Measurements from ENCODE around the gene MB.

The MB gene

DNA sequence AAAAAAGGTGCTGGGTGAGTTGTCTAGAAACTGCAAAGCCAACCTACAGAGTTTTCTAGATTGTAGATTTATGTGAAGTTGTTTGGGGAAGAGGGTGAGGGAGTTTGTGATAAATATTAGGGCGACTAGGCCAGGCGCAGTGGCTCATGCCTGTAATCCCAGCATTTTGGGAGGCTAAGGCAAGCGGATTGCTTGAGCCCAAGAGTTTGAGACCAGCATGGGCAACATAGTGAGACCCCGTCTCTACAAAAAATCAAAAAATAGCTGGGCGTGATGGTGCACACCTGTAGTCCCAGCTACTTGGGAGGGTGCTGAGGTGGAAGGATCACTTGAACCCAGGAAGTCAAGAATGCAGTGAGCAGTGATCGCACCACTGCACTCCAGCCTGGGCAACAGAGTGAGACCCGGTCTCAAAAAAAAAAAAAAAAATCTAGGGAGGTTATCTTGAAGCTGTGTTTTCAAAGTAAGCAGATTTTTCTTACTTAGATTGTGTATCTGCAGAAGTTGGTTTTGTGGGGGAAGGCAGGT is 32.0 kb upstream of the MB start:
- no peaks in the 10 kb centered on the region for H3K27me3 Mint-ChIP-seq
- no peaks in the 10 kb centered on the region for H3K9me3 Mint-ChIP-seq
- H3K27ac Mint-ChIP-seq: peak overlapping the region; percentile 99
- H3K4me3 Mint-ChIP-seq: peak overlapping the region; percentile 95 to 98
- DNase-seq (no peak), ATAC-seq (replicated peaks) (no peak)
- H3K36me3 Mint-ChIP-seq (ENCODE audit: insufficient read depth): peaks cover 25% of the 10 kb centered on the region
- peaks cover 35 to 44% of the 10 kb centered on the region in 2 donors for H3K4me1 Mint-ChIP-seq (ENCODE audit: low read depth in 2 of 2)

- ATAC-seq (replicated peaks): peak; percentile 80
- H3K27me3 Mint-ChIP-seq: no peaks in the 10 kb centered on the region
- H3K27ac Mint-ChIP-seq: peak within 1 kb of the TSS; percentile 99
- peaks cover 27 to 37% of the 10 kb centered on the region in 2 donors for H3K4me1 Mint-ChIP-seq (ENCODE audit: low read depth in 2 of 2)
- DNase-seq: peak; percentile 44 to 71 (median 44)
- peaks cover 24% of the 10 kb centered on the region for H3K36me3 Mint-ChIP-seq (ENCODE audit: insufficient read depth)
- H3K9me3 Mint-ChIP-seq: no peaks in the 10 kb centered on the region
- H3K4me3 Mint-ChIP-seq: peak within 1 kb of the TSS; percentile 95 to 98
These were observed 31.2 kb upstream of the MB start, which contains the start of gene APOL6 for GRCh38 chr22:35648066-35649025. TSS of gene APOL6 (plus strand) at chr22:35648446. CDS start at chr22:35656426, 7,980 bp downstream.

DNA sequence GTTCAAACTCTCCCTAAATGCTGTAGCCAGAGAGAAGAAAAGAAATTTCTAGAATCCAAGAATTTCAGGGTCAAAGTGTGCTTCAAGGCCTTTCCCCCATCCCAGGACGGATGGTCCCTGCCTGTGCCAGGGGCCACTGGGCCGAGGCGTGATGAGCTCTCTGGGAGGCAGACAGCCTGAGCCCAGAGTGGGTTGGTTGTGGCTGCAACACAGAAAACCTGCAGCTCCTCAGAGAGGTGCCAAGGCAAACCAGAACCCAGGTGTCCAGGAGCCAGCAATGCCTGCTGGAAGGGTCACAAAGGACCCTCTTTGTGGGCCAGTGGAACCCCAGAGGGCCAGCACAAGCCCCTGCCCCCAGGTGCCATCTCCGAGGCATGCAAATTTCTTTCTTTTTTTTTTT is 28.5 kb upstream of the MB start:
- Mint-ChIP-seq H3K4me3 (no peak overlapping the region), H3K4me1 (ENCODE audit: low read depth in 2 of 2) (peaks cover 25 to 27% of the 10 kb centered on the region in 2 donors), H3K27ac (peak overlapping the region in 1 of 2 donors; percentile 99), H3K9me3 (no peaks in the 10 kb centered on the region), H3K36me3 (ENCODE audit: insufficient read depth) (peaks cover 22% of the 10 kb centered on the region), H3K27me3 (peaks cover 0 to 8% of the 10 kb centered on the region in 2 donors)
- ATAC-seq (replicated peaks): no peak
- no peak for DNase-seq

DNA sequence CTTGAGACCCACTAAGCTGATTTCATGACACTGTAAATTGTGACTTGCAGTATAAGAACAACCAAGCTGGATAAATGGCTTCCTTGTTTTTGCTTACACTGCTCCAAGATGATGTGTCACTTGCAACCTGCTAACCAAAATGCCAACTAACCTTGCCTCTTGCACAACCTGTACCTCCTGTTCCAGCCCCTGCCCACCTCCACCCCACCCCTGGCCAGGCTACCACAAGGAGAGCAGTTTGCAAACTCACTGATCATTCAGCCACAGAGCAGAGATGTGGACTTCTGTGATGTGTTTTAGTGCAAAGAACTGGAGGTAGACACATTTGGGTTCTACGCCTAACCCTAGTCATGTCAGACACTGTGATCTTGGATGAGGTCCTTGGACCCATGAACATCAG is 26.9 kb upstream of the MB start:
- H3K4me1 Mint-ChIP-seq (ENCODE audit: low read depth in 2 of 2): peaks cover 10 to 12% of the 10 kb centered on the region in 2 donors
- H3K9me3 Mint-ChIP-seq: no peaks in the 10 kb centered on the region
- peaks cover 0 to 8% of the 10 kb centered on the region in 2 donors for H3K27me3 Mint-ChIP-seq
- no peak overlapping the region for H3K4me3 Mint-ChIP-seq
- ATAC-seq (replicated peaks): no peak
- no peak for DNase-seq
- H3K36me3 Mint-ChIP-seq (ENCODE audit: insufficient read depth): peaks cover 21% of the 10 kb centered on the region
- H3K27ac Mint-ChIP-seq: no peak overlapping the region

DNA sequence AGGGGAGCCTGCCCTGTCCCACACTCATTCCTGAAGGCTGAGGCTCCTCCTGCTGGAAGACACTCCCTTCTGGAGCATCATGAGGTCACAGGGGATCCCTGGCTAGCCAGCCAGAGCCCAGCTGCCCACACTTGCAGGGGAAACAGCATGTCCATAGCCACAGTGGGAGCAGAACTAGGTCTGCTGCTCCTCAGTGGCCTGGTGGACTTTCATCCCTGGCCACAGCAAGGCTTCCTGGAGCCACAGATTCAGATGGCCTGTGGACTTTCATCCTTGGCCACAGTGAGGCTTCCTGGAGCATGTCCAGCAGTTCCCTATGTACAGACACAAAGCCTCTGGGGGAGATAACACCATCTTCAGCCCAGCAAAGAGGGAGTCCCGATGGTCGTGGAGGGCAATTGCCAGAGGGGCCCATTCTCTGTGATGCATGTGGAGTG is 25.2 kb upstream of the MB start:
- Mint-ChIP-seq H3K9me3 (no peaks in the 10 kb centered on the region), H3K27me3 (peaks cover 0 to 22% of the 10 kb centered on the region in 2 donors), H3K27ac (no peak overlapping the region), H3K36me3 (ENCODE audit: insufficient read depth) (peaks cover 7% of the 10 kb centered on the region), H3K4me3 (no peak overlapping the region), H3K4me1 (ENCODE audit: low read depth in 2 of 2) (peaks cover 3 to 4% of the 10 kb centered on the region in 2 donors)
- ATAC-seq (replicated peaks) (no peak), DNase-seq (no peak)

GRCh38 chr22:35641494-35642120 is 24.5 kb upstream of the MB start:
- ATAC-seq (replicated peaks) (no peak), DNase-seq (no peak)
- Mint-ChIP-seq H3K27me3 (peaks cover 0 to 22% of the 10 kb centered on the region in 2 donors), H3K9me3 (no peaks in the 10 kb centered on the region), H3K4me3 (no peak overlapping the region), H3K4me1 (ENCODE audit: low read depth in 2 of 2) (no peaks in the 10 kb centered on the region), H3K27ac (peak overlapping the region in 1 of 2 donors; percentile 28), H3K36me3 (ENCODE audit: insufficient read depth) (peaks cover under 1% of the 10 kb centered on the region)

- peak overlapping the region in 1 of 2 donors; percentile 77 for H3K27ac Mint-ChIP-seq
- peaks cover 0 to 22% of the 10 kb centered on the region in 2 donors for H3K27me3 Mint-ChIP-seq
- peaks cover 0 to 4% of the 10 kb centered on the region in 2 donors for H3K4me1 Mint-ChIP-seq (ENCODE audit: low read depth in 2 of 2)
- no peaks in the 10 kb centered on the region for H3K36me3 Mint-ChIP-seq (ENCODE audit: insufficient read depth)
- no peak for DNase-seq
- no peak overlapping the region for H3K4me3 Mint-ChIP-seq
- ATAC-seq (replicated peaks): no peak
- no peaks in the 10 kb centered on the region for H3K9me3 Mint-ChIP-seq
These were observed 21.3 kb upstream of the MB start for GRCh38 chr22:35638410-35638809.

- no peaks in the 10 kb centered on the region for H3K9me3 Mint-ChIP-seq
- peaks cover 0 to 7% of the 10 kb centered on the region in 2 donors for H3K4me1 Mint-ChIP-seq (ENCODE audit: low read depth in 2 of 2)
- ATAC-seq (replicated peaks) (no peak), DNase-seq (no peak)
- H3K36me3 Mint-ChIP-seq (ENCODE audit: insufficient read depth): no peaks in the 10 kb centered on the region
- no peak overlapping the region for H3K4me3 Mint-ChIP-seq
- H3K27ac Mint-ChIP-seq: peak overlapping the region in 1 of 2 donors; percentile 77
- H3K27me3 Mint-ChIP-seq: peaks cover 0 to 22% of the 10 kb centered on the region in 2 donors
These were observed 20.9 kb upstream of the MB start for GRCh38 chr22:35638001-35638400.

GRCh38 chr22:35637254-35637653 is 20.1 kb upstream of the MB start:
- Mint-ChIP-seq H3K4me3 (no peak overlapping the region), H3K27ac (no peak overlapping the region), H3K4me1 (ENCODE audit: low read depth in 2 of 2) (peaks cover 0 to 8% of the 10 kb centered on the region in 2 donors), H3K27me3 (peaks cover 0 to 19% of the 10 kb centered on the region in 2 donors), H3K9me3 (no peaks in the 10 kb centered on the region), H3K36me3 (ENCODE audit: insufficient read depth) (no peaks in the 10 kb centered on the region)
- ATAC-seq (replicated peaks) (no peak), DNase-seq (no peak)

- H3K9me3 Mint-ChIP-seq: no peaks in the 10 kb centered on the region
- no peak for ATAC-seq (replicated peaks)
- H3K4me1 Mint-ChIP-seq (ENCODE audit: low read depth in 2 of 2): peaks cover 4 to 8% of the 10 kb centered on the region in 2 donors
- H3K36me3 Mint-ChIP-seq (ENCODE audit: insufficient read depth): no peaks in the 10 kb centered on the region
- DNase-seq: no peak
- H3K4me3 Mint-ChIP-seq: no peak overlapping the region
- peaks cover 0 to 14% of the 10 kb centered on the region in 2 donors for H3K27me3 Mint-ChIP-seq
- no peak overlapping the region for H3K27ac Mint-ChIP-seq
These were observed 17.9 kb upstream of the MB start for GRCh38 chr22:35634943-35635540.

DNA sequence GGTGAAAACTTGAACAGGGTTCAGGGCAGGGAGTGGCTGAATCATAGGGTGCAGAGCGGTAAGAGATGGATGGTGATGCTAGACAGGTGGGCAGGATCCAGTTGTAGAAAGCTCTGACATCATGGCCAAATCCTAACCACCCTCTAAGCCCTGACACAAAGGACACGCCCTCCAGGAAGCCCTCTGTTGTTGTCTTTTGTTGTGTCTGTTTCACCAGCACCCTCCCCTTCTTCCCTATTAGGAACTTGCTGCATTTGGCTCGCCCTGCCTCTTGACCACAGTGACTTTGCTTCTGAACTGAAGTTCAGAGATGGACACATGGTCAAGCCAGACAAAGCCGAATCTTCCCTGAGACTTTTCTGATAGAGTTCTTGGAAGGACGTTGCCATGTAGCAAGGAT is 16.9 kb upstream of the MB start:
- no peak for ATAC-seq (replicated peaks)

DNA sequence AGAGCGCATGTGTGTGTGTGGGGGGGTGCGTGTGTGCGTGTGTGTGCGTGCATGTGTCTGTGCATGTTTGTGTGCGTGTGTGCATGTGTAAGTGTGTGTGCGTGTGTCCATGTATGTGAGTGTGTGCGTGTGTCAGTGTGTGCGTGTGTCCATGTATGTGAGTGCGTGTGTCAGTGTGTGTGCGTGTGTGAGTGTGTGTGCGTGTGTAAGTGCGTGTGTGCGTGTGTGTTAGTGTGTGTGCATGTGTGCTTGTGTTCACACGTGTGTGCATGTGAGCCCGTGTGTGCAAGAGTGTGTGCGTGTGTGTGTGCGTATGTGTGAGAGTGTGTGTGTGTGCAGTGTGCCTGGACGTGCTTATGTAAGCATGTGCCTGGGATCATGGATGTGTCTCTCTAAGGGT is 16.4 kb upstream of the MB start:
- peaks cover 11 to 13% of the 10 kb centered on the region in 2 donors for H3K4me1 Mint-ChIP-seq (ENCODE audit: low read depth in 2 of 2)
- H3K4me3 Mint-ChIP-seq: no peak overlapping the region
- ATAC-seq (replicated peaks) (no peak), DNase-seq (no peak)
- H3K27me3 Mint-ChIP-seq: peaks cover 0 to 10% of the 10 kb centered on the region in 2 donors
- peak overlapping the region in 1 of 2 donors; percentile 22 for H3K27ac Mint-ChIP-seq
- no peaks in the 10 kb centered on the region for H3K36me3 Mint-ChIP-seq (ENCODE audit: insufficient read depth)
- peaks cover 0 to under 1% of the 10 kb centered on the region in 2 donors for H3K9me3 Mint-ChIP-seq

More for the DNA sequence above, 16.9 kb upstream of the MB start:
- Mint-ChIP-seq H3K4me1 (ENCODE audit: low read depth in 2 of 2) (peaks cover 11 to 13% of the 10 kb centered on the region in 2 donors), H3K4me3 (no peak overlapping the region), H3K27me3 (peaks cover 0 to 14% of the 10 kb centered on the region in 2 donors), H3K9me3 (no peaks in the 10 kb centered on the region), H3K36me3 (ENCODE audit: insufficient read depth) (no peaks in the 10 kb centered on the region), H3K27ac (no peak overlapping the region)
- no peak for DNase-seq

DNA sequence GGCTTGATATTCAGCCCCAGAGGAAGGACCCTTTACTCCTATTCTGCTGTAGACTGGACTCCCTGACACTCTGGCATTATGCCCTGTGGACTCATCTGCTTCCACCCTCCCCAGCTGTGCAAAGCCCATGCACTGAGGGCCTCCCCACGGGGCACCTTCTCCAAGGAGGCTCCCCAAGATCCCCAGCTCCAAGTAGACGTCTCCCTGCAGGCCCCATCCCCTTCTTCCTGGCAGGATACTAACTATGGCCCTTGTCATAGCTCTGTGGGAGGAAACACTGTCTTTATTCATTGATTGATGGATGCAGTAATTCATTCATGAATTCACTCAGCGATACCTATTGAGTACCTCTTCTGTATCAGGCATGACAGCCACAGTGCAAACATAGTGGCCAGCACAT is 15.8 kb upstream of the MB start:
- no peak for DNase-seq
- Mint-ChIP-seq H3K27ac (peak overlapping the region; percentile 9 to 22), H3K9me3 (peaks cover 0 to 2% of the 10 kb centered on the region in 2 donors), H3K27me3 (peaks cover 0 to 4% of the 10 kb centered on the region in 2 donors), H3K36me3 (ENCODE audit: insufficient read depth) (no peaks in the 10 kb centered on the region), H3K4me3 (no peak overlapping the region), H3K4me1 (ENCODE audit: low read depth in 2 of 2) (peaks cover 11 to 13% of the 10 kb centered on the region in 2 donors)
- no peak for ATAC-seq (replicated peaks)

All from effector memory CD8-positive, alpha-beta T cell (primary cell).